HG03135 (cell line): ENCODE measurements around the gene TLK1.
"Not testable (repeated sequence)": the region's sequence is repeated elsewhere in the genome, so short reads cannot be mapped to it uniquely, and the experiment has no call there.

Experiments used
- ATAC-seq: cut with Tn5 transposase; IDR thresholded peaks from one replicate; pipeline ENCODE4 v1.9.1; 2021; ENCODE audit warnings: mild to moderate bottlenecking, moderate library complexity; ENCODE audit not compliant: unreplicated experiment

The TLK1 gene

DNA sequence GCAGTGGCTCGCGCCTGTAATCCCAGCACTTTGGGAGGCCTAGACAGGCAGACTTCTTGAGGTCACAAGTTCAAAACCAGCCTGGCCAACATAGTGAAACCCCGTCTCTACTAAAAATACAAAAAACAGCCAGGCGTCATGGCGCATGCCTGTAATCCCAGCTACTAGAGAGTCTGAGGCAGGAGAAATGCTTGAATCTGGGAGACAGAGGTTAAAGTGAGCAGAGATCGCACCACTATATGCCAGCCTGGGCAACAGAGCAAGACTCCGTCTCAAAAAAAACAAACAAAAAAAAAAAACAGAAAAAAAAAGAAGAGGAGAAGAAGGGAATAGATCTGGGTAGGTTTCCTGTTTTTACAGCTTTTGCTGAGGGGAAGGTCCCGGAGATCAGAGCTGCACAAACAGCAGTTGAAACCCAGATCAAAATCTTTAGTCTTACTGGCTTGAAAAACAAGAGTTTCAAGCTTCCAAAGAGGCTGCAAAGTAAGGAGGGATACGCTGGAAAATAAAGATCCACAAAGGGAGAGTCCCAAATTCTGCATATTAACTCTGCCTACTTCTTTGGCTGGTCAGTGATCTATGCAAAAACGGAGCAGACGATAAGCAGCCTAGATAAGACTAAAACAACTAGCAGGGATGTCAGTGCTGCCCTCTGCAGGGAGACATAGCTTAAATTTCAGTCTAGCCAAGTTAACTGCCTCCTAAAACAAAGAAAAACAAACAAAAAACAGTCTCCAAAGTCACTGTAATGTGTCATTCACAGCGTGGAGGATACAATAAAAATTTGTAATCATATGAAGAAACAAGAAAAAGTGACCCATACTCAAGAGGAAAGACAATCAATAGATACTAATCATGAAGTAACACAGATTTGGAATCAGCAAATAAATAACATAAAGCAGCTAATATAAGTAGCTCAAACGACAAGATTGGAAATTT is 74.1 kb downstream of the TLK1 start:
- no peak for ATAC-seq

DNA sequence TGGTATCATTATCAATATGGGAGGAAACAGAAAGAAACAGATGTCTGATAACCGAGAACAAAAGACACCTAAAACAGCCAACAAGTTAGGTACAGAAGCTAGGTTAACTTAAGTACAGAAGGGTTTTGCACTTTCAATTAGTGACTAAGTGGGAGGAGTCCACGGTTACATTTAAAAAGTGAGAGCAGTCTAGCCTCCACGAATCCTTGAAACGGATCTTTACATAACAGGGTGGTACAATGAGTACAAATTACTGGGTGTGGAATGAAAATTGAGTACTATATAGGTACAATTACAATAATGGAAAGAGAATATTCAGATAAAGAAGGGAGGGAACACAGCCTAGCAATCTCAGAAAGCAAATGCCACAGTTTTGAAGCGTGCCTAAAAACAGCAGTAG is 76.6 kb downstream of the TLK1 start:
- no peak for ATAC-seq

DNA sequence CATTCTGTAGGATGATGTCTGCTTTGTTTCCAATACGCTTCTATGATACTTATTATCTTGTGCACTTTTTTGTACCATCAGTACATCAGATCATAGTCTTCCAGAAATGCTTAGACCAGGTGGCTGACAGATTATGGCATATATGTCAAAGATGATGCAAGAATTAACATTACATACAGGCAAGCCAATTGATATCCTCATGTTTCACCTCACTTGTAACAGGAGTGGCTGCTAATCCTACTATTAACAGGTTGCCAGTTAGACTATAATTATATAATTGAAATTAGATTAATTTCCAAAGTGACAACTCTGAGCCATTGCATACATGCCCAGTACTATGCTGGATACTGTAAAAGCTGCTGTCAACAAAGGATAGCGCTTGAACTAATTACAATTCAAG is 77.2 kb downstream of the TLK1 start:
- ATAC-seq: no peak

DNA sequence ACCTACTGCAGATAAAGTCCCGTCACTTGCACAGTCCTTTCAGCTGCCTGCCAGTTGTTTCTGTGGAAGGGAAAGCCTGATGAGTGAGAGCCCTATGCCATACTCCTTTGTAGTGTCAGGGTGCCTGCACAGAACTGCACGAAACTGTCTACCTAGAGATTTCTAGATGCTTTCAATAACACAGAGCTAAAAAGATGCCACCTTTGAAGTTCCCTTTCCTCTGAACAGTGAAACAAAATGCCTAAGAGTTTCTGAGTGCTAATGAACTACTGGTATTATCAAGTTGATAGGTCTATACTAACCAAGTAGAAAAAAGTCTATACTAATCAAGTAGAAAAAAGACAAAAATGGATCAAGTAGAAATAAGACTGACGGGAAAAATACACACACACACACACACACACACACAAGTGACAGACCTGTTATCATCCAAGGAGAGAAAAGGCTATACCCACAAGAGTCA is 79.0 kb downstream of the TLK1 start:
- no peak for ATAC-seq

DNA sequence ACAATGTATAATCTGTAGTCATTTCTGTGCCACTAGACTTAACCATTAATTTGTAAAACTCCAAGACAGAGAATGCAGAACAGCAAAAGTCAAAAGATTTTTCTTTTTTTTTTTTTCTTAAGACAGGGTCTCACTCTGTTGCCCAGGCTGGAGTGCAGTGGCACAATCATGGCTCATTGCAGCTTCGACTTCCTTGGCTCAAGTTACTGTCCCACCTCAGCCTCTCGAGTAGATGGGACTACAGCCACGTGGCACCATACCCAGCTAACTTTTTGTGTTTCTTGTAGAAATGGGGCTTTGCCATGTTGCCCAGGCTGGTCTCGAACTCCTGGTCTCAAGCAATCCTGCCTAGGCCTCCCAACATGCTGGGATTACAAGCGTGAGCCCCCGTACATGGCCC is 80.1 kb downstream of the TLK1 start:
- ATAC-seq: no peak

DNA sequence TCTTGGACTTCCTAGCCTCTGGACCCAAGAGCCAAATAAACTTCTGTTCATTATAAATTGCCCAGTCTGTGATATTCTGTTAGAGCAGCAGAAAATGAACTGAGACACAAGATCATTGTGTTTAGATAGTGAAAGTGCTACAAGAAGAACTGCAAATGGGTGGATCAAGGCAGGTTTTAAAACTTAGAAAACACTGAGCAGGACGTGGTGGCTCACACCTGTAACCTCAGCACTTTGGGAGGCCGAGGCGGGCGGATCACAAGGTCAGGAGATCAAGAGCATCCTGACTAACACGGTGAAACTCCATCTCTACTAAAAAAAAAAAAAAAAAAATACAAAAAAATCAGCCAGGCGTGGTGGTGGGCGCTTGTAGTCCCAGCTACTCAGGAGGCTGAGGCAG is 84.3 kb downstream of the TLK1 start:
- not testable (repeated sequence) for ATAC-seq

DNA sequence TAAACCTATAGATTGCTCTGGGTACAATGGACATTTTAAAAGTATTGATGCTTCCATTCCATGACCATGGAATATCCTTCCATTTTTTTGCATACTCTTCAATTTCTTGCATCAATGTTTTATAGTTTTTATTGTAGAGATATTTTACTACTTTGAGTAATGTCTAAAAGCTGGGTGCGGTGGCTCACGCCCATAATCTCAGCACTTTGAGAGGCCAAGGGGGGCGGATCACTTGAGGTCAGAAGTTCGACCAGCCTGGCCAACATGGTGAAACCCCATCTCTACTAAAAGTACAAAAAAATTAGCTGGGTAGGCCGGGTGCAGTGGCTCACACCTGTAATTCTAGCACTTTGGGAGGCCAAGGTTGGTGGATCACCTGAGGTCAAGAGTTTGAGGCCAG is 88.5 kb downstream of the TLK1 start:
- ATAC-seq: no peak

DNA sequence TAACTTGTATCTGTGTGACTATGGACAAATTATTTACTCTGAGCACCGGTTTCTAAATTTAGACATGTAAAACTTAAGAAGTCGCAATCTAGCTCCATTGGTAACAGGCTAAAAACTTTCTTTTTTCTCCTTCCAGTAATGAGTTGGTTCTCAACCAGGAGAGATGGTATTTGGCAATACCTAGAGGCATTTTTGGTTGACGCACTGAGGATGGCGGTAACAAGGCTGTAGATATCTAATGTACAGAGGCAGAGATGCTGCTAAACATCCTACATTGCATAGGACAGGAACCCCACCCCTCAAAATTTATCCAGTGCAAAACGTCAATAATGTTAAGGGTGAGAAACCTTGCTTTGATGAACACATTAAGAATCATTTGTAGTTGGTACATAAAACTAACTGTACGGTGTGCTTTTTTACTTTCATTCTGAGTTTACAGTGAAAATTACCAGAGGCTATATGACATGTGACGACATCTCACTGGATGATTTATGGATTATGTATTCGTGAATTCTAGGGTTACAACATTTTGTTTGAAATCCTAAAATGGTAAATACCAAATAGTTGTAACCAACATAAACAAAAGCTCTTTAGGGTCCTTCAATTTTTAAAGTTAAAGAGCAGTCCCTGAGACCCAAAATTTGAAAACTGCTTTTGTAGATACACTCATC is 91.3 kb downstream of the TLK1 start:
- no peak for ATAC-seq

DNA sequence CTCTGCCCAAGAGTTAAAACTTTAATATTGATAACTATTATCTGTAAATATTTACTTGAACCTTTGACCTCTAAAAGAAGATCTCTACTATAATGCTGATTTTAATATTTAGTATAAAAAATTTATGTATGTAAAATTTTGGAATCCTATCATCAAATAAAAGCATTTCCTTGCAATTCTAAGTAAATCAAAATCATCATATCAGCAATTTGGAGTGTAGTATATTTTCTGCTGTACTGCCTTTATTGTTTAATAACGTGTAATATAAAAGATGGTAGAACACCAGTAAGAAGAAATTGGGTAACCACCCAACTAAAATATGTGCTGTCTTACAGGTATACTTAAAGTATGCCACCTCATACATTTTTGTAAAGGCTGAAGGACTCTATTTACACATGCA is 94.6 kb downstream of the TLK1 start:
- ATAC-seq: no peak

DNA sequence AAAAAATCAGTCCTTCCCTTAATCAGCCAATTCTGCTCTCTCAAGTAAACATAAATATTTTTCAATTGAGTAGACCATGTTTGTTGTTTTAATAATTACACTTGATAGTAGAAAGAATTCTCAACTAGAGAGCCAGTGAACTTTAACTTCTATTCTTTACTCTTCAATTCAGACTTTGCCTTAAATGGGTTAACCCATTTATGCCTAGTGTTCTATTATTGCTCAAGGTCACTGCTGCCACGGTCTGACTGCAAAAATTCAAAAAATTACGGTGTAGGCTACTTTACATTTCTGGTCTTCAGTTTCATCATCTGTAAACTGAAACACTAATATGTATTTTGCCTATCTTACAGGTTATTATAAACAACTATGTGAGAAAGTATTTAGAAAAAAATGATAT is 103.1 kb downstream of the TLK1 start:
- no peak for ATAC-seq

DNA sequence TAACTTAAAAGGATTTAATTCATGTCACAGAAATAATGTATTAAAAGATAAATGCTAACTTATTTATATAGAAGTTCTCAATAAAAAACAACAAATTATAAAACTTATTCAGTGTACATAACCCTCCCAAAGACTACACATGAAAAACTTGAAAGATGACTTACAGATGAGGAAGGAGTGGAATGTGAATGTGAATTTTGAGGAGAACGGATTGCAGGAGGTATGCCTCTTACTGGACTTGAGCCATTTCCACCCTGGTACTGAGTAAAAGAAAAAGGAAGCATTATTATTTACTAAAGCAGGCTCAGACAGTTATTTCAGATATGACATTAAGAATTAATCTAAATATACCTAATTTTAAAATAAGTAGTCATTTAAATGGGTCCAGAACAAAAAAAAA is 104.4 kb downstream of the TLK1 start:
- ATAC-seq: no peak

DNA sequence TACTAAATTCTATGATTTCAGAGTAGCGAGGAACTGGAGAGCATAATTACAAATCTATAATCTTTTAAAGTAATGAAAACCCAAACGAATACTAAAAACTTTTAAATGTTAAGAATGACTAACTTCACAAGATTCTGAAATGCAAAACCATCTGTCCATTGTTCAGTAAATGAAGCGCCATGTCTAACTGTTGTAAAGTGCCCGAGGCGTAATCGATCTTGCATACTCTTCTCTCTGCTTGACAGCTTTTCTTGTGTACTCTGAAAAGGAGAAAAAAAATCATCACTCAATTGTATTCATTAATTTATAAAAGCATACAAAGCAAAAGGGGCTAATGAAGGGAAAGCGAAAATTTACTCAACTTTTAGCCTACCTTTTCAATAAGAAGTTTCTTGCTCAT is 111.0 kb downstream of the TLK1 start:
- ATAC-seq: no peak

DNA sequence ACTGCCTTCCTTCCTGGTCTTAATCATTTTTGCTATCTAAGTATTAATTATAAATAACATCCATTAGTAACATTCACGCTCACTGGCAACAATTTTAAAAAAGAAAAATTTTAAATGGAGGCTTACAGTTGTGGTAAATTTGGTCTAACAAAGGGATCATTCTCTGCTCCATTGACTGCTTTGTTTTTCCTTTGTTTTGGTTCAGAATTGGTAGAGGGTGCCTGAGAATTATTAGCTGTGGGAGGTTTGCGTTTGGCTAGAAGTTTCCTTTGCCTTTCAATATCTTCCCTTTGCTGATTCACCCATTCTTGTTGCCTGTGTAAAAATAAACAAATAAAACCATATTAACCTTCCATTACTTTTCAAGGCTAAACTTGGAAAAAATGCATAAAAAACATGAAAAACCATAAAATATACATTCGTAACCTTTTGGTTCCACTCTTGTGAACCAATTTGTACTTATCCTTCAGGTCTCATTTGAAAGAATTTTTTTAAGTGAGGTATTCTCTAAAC is 114.6 kb downstream of the TLK1 start:
- no peak for ATAC-seq

DNA sequence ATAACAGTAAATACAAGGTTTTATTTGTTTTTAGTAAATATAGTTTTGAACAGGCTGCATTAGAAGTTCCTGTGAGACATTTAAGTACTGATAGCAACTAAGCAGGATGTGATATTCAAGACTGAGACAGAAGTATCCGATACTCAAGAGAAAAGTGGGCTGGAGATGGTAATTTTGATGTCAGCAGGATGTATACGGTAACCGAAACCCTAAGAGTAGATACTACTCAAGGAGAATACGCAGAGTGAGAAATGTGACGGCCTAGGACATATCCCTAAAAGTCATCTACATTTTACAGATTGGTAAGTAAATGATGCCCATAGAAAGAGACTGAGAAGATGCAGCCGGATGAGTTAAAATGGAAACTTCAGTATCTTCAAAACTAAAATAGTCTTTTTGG is 116.3 kb downstream of the TLK1 start:
- ATAC-seq: no peak

DNA sequence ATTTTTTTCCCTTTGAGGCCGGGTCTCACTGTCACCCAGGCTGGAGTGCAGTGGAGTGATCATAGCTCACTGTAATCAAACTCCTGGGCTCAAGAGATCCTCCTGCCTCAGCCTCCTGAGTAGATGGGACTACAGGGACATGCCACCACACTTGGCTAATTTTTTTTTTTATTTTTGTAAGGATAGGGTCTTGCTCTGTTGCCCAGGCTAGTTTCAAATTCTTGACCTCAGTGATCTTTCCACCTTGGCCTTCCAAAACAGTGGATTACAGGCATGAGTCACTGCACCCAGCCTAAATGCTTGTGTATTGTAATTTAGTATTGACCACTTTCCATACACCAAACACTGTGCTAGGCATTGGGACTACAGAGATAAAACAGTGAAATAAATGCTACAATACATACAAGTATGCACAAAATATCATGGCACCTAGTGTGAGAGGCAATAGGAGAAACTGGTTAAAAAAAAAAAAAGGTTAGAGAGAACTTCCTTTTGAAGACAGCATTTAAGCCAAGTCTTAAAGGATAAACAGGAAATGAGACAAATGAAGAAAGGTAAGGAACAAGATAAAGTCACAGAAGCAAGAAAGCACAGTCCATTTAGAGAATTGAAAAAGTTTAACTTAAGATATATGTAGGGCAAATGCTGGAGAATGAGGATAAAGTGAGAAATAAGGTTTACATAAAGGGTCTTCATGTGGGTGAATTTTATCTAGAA is 118.3 kb downstream of the TLK1 start:
- ATAC-seq: no peak

DNA sequence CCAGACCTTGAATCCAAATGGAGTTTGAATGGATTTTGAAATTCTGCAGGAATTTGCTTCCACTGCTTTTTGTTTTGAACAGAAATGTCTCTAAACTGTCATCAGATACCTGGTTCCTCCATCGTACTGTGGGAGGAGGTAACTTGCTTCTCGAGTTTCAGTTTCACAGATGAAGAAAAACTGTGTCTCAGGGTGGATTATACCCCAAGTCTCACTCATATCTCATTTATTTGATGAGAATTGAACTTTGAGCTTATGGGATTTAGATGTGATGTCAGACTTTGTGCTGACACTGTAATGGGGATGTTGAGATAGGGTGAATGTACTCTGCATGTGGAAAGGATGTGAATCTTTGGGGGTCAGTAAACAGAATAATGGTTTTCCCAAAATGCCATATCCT is 124.2 kb downstream of the TLK1 start:
- no peak for ATAC-seq

DNA sequence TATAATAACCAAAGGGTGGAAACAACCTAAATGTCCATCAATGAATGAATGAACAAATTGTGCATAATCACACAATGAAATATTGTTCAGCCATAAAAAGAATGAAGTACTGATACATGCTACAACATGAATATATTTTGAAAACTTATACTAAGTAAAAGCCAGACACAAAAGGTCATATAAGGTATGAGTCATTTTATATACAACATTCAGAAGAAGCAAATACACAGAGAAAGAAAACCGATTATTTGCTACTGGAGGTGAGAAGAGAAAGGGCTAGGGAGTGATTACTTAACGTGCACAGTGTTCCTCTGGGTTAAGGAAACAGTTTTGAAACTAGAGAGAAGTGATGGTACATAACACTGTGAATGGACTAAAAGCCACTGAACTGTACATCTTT is 126.4 kb downstream of the TLK1 start:
- no peak for ATAC-seq

DNA sequence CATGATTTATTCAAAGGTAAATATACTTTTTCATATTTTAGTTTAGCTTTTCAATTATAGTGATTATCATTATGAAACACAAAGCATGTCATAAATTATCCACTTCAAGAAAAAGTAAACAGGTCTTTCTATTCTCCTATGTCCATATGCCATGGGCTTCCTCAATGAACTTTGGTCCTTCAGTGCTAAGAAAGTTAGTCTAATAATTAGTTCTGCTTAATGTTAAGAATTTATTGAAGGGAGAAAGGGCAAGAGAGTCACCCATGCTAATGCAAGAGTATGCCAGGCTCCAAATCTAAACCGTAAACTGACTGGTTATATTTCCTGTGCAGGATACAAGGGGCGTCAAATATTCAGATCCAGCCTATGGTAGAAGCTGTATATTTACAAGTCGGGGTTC is 135.5 kb downstream of the TLK1 start:
- no peak for ATAC-seq

DNA sequence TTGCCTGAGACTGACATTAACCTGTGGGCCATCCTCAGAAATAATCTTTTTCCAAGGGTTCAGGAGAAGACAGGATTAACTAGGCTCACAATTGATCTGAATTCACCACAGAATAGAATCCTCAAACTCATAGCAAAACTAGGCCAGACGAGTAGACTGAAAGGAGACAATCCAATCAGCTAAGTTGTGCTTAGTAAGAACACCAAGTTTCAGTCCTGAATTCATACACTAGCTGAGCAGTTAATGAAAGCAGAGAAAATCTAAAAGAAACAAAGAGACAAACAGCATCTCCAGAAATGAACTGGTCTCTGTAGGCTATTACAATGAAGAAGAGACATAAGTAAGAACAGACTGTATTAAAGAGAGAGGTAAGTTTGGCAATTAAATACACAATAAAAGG is 142.2 kb downstream of the TLK1 start:
- no peak for ATAC-seq

DNA sequence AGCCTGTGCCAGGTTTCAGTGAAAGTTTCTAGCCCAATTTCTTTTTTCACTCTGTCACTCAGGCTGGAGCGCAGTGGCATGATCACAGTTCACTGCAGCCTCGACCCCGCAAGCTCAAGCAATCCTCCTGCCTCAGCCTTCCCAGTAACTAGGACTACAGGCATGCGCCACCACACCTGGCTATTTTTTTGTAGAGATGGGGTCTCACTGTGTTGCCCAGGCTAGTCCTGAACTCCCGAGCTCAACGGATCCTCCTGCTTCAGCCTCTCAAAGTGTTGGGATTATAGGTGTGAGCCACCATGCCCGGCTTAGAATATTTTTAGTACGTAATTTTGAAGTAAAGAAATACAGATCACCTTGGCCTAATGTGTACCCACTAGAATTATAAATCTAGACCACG is 144.6 kb downstream of the TLK1 start:
- no peak for ATAC-seq

DNA sequence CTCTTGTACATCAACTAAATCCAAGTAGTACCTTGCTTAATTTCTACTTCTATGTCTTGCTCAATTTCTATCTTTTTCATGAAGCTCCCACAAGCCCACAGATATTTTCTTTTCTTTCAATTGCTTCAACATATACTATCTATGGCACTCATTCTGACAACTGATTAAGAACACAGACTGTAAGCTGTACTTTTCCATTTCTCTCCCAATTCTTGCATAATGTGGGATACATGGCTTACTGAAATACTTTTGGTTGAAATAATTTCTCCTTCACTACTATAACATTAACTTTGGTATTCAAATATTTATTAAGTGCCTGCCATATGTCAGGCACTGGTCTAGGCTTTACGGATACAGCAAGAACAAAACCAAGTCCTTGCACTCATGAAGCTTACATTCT is 146.8 kb downstream of the TLK1 start:
- no peak for ATAC-seq
